Diencephalon (tissue), 1 donor: ENCODE data around the gene PRH2. TPM values are rescaled to one million over a fixed set of nuclear protein-coding genes. Genes with fewer than 3 reads are reported as not detected.

Source experiments
- total RNA-seq: library from RNA; depleted of rRNA; stranded (reverse); fragments of >200 nt; gene quantifications from one replicate; pipeline ENCODE4 v1.2.3, GENCODE V29; 2014

The PRH2 gene
- total RNA-seq = 0.92 TPM

GRCh38 chr12:10928746-10929286 lies at the start of gene PRH2:
TSS of gene PRH2 (plus strand) at chr12:10929236. CDS start at chr12:10929274, 38 bp downstream.

GRCh38 chr12:10884086-10884725 lies 44.8 kb upstream of the PRH2 start, which contains the start of gene PRH1:
TSS of gene PRH1 (minus strand) at chr12:10884255. CDS start at chr12:10884217, 38 bp downstream.

GRCh38 chr12:10909462-10909861 lies 19.6 kb upstream of the PRH2 start, which contains the start of gene TAS2R13:
TSS of gene TAS2R13 (minus strand) at chr12:10909562. CDS start at chr12:10909298, 264 bp downstream.

GRCh38 chr12:10939163-10939562 lies 10.1 kb downstream of the PRH2 start, which contains the start of gene TAS2R14:
TSS of gene TAS2R14 (minus strand) at chr12:10939263. CDS start at chr12:10939207, 56 bp downstream.

Other genes starting within 250 kb of the PRH2 start
- 14.8 TPM for gene YBX3, start 205.9 kb upstream of the PRH2 start, total RNA-seq
- 0.69 TPM for gene TAS2R7, start 126.6 kb upstream of the PRH2 start, total RNA-seq
- gene TAS2R8, start 122.0 kb upstream of the PRH2 start, total RNA-seq = 0.69 TPM
- gene TAS2R9, start 119.1 kb upstream of the PRH2 start, total RNA-seq = 0.92 TPM
- gene TAS2R10, start 102.9 kb upstream of the PRH2 start, total RNA-seq = 3.7 TPM
- 6.0 TPM for gene PRR4, start 79.8 kb upstream of the PRH2 start, total RNA-seq
- 63.4 TPM for gene PRH1, start 45.0 kb upstream of the PRH2 start, total RNA-seq
- gene TAS2R13, start 19.7 kb upstream of the PRH2 start, total RNA-seq = 4.8 TPM
- gene TAS2R14, start 10.0 kb downstream of the PRH2 start, total RNA-seq = 9.5 TPM
- 7.6 TPM for gene TAS2R50, start 57.7 kb downstream of the PRH2 start, total RNA-seq
- gene TAS2R20, start 69.1 kb downstream of the PRH2 start, total RNA-seq = 10.4 TPM
- gene TAS2R19, start 93.4 kb downstream of the PRH2 start, total RNA-seq = 7.6 TPM
- 8.1 TPM for gene TAS2R31, start 102.2 kb downstream of the PRH2 start, total RNA-seq
- gene TAS2R46, start 133.1 kb downstream of the PRH2 start, total RNA-seq = 3.2 TPM
- gene TAS2R43, start 163.1 kb downstream of the PRH2 start, total RNA-seq = 5.5 TPM
- gene TAS2R30, start 205.4 kb downstream of the PRH2 start, total RNA-seq = 9.5 TPM
- 15.5 TPM for gene SMIM10L1, start 242.0 kb downstream of the PRH2 start, total RNA-seq